GM21528 (cell line): ENCODE measurements around the gene GAREM1.

ENCODE experiments used
- ATAC-seq: cut with Tn5 transposase; IDR thresholded peaks from one replicate; pipeline ENCODE4 v1.9.1; 2021; ENCODE audit warnings: mild to moderate bottlenecking, moderate library complexity; ENCODE audit not compliant: unreplicated experiment, low FRiP score

Gene GAREM1

DNA sequence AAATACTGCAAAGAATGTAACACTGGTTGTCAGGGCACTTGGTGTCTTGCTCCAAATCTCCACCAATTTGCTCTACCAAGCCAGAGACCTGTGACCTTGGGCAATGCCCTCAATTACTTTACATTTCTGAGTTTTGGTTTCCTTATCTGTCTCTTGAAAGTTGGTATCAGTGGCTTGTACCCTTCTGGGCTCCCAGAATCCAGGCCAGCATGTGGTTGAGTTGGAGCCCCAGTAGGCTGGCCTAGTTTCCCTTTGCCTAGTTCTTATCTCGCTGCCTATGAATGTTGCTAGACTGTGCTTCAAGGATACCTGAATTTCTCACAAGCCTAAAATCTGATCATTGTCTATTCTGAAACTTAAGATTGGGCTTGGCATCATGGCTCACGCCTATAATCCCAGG lies 254.3 kb downstream of the GAREM1 start:
- no peak for ATAC-seq

DNA sequence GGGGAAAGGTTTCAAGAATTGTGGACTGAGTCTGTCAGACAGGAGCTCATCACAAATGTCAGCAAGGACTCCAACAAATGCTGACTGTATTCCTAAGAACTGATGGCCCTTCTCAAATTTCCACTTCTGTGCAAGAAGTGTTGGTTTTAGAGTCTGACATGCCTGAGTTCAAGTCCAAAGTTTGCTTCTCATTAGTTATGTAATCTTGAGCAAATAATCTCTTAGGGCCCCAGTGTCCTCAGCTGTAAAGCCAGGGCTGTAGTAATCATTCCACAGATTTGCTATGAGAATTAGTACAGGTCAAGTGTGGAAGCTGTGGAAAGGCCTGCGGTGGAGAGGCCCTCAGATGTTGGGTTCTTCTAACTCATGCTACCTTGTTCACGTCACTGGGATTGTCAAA lies 257.0 kb downstream of the GAREM1 start:
- ATAC-seq, result no peak
